ENCODE results near the gene ARHGAP40.

DNA sequence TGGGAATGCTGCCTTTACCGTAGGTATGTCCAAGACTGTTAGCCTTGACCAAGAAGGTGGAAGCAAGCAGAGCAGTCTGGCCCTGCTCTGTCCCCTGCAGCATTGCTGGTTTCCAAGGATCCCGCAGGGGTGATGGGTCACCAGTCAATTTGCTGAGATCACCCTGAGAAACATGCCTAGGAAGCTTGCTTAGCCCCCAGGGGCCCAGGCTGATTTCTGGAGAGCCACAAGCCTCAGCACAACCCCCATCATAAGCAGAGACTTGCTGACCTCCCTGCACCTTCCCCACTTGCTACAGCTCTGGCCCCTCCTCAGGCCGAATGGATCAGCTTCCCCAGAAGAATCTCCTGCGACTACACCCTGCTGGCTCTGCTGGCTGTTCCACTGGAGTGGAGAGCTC lies 21.5 kb downstream of the ARHGAP40 start:
- TF ChIP-seq, protein P1, sequence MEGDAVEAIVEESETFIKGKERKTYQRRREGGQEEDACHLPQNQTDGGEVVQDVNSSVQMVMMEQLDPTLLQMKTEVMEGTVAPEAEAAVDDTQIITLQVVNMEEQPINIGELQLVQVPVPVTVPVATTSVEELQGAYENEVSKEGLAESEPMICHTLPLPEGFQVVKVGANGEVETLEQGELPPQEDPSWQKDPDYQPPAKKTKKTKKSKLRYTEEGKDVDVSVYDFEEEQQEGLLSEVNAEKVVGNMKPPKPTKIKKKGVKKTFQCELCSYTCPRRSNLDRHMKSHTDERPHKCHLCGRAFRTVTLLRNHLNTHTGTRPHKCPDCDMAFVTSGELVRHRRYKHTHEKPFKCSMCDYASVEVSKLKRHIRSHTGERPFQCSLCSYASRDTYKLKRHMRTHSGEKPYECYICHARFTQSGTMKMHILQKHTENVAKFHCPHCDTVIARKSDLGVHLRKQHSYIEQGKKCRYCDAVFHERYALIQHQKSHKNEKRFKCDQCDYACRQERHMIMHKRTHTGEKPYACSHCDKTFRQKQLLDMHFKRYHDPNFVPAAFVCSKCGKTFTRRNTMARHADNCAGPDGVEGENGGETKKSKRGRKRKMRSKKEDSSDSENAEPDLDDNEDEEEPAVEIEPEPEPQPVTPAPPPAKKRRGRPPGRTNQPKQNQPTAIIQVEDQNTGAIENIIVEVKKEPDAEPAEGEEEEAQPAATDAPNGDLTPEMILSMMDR (IDR thresholded peaks at IDR 0.05; ENCODE audit: extremely low read depth in 1 of 2, insufficient read depth in 1 of 2, low read depth in 1 of 2, low read length in 2 of 2), result no peak
- TF ChIP-seq FOS (IDR thresholded peaks at IDR 0.05; ENCODE audit: borderline replicate concordance, insufficient read depth, low read length) (no peak), POLR2AphosphoS5 (IDR thresholded peaks at IDR 0.05; ENCODE audit: insufficient read depth, low read depth, low read length) (no peak), POLR2A (IDR thresholded peaks at IDR 0.05; ENCODE audit: low read depth, low read length) (no peak), EZH2 (IDR thresholded peaks at IDR 0.05; ENCODE audit: borderline replicate concordance, low read depth, low read length, severe bottlenecking) (no peak), MYC (IDR thresholded peaks at IDR 0.05; ENCODE audit: low read depth, low read length) (no peak), JUN (IDR thresholded peaks at IDR 0.05; ENCODE audit: borderline replicate concordance, insufficient read depth, insufficient read length, low read depth) (no peak)
- TF ChIP-seq, protein P2, sequence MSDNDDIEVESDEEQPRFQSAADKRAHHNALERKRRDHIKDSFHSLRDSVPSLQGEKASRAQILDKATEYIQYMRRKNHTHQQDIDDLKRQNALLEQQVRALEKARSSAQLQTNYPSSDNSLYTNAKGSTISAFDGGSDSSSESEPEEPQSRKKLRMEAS (IDR thresholded peaks at IDR 0.05; ENCODE audit: insufficient read depth, insufficient read length), result no peak

All from endothelial cell of umbilical vein (primary cell).